ENCODE results near the gene CCL26.

DNA sequence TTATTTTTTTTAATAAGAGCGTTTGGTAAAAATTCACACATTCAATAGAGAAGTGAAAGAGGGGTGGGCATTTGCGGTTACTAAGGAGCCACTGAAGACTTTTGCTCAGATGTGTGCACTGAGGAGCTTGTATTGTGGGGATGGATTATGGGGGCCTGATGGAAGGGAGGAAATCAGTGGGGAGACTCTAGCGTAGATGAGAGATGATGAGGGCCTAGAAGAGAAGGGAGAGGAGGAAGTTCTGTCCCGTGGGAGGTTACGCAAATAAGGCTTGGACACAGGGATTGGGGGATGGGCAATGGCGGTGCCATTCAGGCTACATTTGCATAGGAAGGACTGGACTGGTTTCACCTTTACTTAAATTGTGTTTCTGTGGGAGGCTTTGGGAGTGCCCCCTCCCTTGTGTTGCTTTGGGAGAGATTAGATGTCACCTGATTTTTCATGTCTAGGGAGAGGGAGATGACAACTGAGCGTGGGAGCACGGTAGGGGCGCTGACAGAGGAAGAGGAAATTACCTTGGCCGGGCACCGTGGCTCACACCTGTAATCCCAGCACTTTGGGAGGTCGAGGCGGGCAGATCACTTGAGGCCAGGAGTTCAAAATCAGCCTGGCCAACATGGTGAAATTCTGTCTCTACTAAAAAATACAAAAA, 31.0 kb downstream of the CCL26 start:
- TF ChIP-seq, protein P1, sequence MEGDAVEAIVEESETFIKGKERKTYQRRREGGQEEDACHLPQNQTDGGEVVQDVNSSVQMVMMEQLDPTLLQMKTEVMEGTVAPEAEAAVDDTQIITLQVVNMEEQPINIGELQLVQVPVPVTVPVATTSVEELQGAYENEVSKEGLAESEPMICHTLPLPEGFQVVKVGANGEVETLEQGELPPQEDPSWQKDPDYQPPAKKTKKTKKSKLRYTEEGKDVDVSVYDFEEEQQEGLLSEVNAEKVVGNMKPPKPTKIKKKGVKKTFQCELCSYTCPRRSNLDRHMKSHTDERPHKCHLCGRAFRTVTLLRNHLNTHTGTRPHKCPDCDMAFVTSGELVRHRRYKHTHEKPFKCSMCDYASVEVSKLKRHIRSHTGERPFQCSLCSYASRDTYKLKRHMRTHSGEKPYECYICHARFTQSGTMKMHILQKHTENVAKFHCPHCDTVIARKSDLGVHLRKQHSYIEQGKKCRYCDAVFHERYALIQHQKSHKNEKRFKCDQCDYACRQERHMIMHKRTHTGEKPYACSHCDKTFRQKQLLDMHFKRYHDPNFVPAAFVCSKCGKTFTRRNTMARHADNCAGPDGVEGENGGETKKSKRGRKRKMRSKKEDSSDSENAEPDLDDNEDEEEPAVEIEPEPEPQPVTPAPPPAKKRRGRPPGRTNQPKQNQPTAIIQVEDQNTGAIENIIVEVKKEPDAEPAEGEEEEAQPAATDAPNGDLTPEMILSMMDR (conservative IDR thresholded peaks at IDR 0.05) = no peak
- TF ChIP-seq ZFX (IDR thresholded peaks at IDR 0.05) = no peak

Data from C4-2B (cell line).